ENCODE results near the gene SMYD3. TPM values are rescaled to one million over a fixed set of nuclear protein-coding genes. Genes with fewer than 3 reads are reported as not detected.

The SMYD3 gene
- total and polyA plus RNA-seq, 9 donors = 10.8 to 24.0 (median 13.7) TPM

GRCh38 chr1:246093230-246093629, 413.8 kb downstream of the SMYD3 start:
- intact Hi-C loops (cut with DNase I) = no loop called here
- H3K4me3 ChIP-seq = no peak overlapping the region
- no peak overlapping the region for H3K27ac ChIP-seq
- no peaks in the 10 kb centered on the region for H3K9me3 ChIP-seq
- H3K36me3 ChIP-seq = no peaks in the 10 kb centered on the region
- no peaks in the 10 kb centered on the region for H3K27me3 ChIP-seq
- no peak for TF ChIP-seq POLR2A (IDR thresholded peaks at IDR 0.05)
- TF ChIP-seq, protein P1, sequence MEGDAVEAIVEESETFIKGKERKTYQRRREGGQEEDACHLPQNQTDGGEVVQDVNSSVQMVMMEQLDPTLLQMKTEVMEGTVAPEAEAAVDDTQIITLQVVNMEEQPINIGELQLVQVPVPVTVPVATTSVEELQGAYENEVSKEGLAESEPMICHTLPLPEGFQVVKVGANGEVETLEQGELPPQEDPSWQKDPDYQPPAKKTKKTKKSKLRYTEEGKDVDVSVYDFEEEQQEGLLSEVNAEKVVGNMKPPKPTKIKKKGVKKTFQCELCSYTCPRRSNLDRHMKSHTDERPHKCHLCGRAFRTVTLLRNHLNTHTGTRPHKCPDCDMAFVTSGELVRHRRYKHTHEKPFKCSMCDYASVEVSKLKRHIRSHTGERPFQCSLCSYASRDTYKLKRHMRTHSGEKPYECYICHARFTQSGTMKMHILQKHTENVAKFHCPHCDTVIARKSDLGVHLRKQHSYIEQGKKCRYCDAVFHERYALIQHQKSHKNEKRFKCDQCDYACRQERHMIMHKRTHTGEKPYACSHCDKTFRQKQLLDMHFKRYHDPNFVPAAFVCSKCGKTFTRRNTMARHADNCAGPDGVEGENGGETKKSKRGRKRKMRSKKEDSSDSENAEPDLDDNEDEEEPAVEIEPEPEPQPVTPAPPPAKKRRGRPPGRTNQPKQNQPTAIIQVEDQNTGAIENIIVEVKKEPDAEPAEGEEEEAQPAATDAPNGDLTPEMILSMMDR (IDR thresholded peaks at IDR 0.05) = no peak
- TF ChIP-seq EP300 (IDR thresholded peaks at IDR 0.05) = no peak
- no peak for DNase-seq
- WGBS, 3 donors = 96 to 100% (median 98%) methylated on average over 4 of the region's 4 CpGs
- H3K4me1 ChIP-seq (ENCODE audit: insufficient read depth) = peaks cover 3% of the 10 kb centered on the region

DNA sequence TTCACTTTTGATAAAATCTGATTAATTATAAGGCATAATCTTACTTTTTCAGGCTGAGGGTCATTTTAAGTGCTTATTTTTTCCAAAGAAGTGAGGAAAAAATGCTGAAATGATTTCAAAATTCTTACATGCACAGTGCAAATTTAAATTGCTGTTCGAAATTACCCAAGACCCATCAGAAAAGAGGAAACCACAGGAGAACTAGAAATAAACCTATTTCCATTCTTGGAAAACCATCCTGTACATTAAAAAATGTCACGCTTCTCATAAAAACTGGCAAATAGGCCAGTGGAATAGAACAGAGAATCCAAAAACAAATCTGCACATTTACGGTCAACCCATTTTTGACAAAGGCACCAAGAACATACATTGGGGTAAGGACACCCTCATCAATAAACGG, 414.9 kb downstream of the SMYD3 start:
- H3K36me3 ChIP-seq = no peaks in the 10 kb centered on the region
- no peak for TF ChIP-seq EP300 (IDR thresholded peaks at IDR 0.05)
- TF ChIP-seq, protein P1 (IDR thresholded peaks at IDR 0.05) = no peak
- TF ChIP-seq POLR2A (IDR thresholded peaks at IDR 0.05) = no peak
- DNase-seq = no peak
- H3K4me3 ChIP-seq = no peak overlapping the region
- H3K4me1 ChIP-seq (ENCODE audit: insufficient read depth) = peaks cover 3% of the 10 kb centered on the region
- H3K27ac ChIP-seq = no peak overlapping the region
- no peaks in the 10 kb centered on the region for H3K27me3 ChIP-seq
- WGBS, 3 donors = 96 to 98% (median 97%) methylated on average over 4 of the region's 4 CpGs
- no peaks in the 10 kb centered on the region for H3K9me3 ChIP-seq
- intact Hi-C loops (cut with DNase I) = no loop called here

DNA sequence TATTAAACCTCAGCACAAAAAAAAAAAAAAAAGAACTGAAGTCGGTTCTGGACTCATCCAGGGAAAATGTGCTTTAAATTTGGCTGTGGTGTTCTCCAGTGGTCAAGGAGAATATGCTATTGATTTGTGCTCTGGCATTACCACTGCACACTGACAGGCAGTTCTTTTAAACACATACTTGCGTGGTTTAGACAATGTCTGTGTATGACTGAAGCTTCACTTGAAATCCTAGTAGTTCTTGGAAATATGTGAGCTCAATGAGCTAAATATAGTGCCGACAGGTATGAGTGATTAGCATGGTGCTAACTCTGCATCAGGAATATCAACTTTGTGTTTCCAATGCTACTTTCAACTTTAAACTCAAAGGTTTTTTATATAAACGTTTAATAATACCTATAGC, 415.6 kb downstream of the SMYD3 start:
- Histone ChIP-seq H3K27me3 (no peaks in the 10 kb centered on the region), H3K36me3 (no peaks in the 10 kb centered on the region), H3K4me3 (no peak overlapping the region), H3K4me1 (ENCODE audit: insufficient read depth) (peaks cover 3% of the 10 kb centered on the region), H3K27ac (no peak overlapping the region), H3K9me3 (no peaks in the 10 kb centered on the region)
- intact Hi-C loops (cut with DNase I) = no loop called here
- no peak for DNase-seq
- WGBS, 3 donors = 79 to 92% (median 91%) methylated on average over 4 of the region's 4 CpGs
- TF ChIP-seq, protein P1 (IDR thresholded peaks at IDR 0.05) = no peak
- TF ChIP-seq POLR2A (IDR thresholded peaks at IDR 0.05) = no peak
- no peak for TF ChIP-seq EP300 (IDR thresholded peaks at IDR 0.05)

- Histone ChIP-seq H3K4me1 (ENCODE audit: insufficient read depth) (no peaks in the 10 kb centered on the region), H3K36me3 (no peaks in the 10 kb centered on the region), H3K27me3 (no peaks in the 10 kb centered on the region), H3K9me3 (no peaks in the 10 kb centered on the region), H3K27ac (no peak overlapping the region), H3K4me3 (no peak overlapping the region)
- TF ChIP-seq, protein P1 (IDR thresholded peaks at IDR 0.05) = no peak
- TF ChIP-seq EP300 (IDR thresholded peaks at IDR 0.05) = no peak
- no peak for TF ChIP-seq POLR2A (IDR thresholded peaks at IDR 0.05)
- 96 to 98% (median 97%) methylated on average over 5 of the region's 5 CpGs for WGBS, 3 donors
- intact Hi-C loops (cut with DNase I) = no loop called here
- DNase-seq = no peak
Observed at GRCh38 chr1:246086191-246086590, 420.9 kb downstream of the SMYD3 start.
